GM21360 (cell line): Measurements from ENCODE around the gene HOXA10.

Source experiments
- ATAC-seq: cut with Tn5 transposase; IDR thresholded peaks from one replicate; pipeline ENCODE4 v1.9.1; 2021; ENCODE audit warnings: mild to moderate bottlenecking, moderate library complexity; ENCODE audit not compliant: unreplicated experiment

Gene HOXA10

DNA sequence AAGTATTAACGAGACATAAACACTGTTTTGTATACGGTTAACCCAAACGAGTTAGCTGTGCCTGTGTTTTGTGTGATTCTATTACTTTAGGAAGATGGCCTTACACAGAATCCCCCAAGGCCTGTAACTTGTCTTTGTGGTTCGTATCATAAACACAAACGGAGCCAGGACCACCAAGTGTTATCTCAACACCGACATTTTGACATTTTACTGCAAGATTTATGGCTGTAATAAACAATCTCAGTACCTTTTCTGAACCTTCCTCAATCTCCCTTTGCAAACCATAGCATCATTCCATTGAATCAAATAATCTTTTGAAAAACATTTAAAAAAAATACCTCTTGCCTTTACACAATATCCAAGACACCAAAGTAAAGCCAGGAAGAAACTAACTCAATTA is 41.1 kb downstream of the HOXA10 start:
- no peak for ATAC-seq

GRCh38 chr7:27132214-27132613 is 41.9 kb downstream of the HOXA10 start:
- ATAC-seq = no peak

DNA sequence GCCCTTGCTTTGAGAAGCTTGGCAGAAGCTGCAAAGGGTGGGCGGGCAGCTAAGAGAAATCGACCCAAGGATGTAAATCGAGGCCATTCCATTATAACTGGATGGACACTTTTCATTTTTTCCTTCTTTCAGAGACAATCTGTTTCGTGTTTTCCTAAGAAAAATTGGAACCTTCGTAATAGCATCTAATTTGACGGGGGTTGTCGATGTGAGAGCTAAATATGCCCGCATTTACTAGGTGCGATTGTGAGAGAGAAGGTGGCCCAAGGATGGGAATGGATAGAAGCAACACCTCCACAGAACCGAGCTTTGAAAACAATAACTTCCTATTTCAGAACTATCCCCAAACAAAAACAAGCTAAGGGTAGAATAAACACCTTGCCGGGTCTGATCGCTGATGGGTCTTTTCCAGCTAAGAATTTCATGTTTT is 42.7 kb downstream of the HOXA10 start:
- ATAC-seq = no peak

DNA sequence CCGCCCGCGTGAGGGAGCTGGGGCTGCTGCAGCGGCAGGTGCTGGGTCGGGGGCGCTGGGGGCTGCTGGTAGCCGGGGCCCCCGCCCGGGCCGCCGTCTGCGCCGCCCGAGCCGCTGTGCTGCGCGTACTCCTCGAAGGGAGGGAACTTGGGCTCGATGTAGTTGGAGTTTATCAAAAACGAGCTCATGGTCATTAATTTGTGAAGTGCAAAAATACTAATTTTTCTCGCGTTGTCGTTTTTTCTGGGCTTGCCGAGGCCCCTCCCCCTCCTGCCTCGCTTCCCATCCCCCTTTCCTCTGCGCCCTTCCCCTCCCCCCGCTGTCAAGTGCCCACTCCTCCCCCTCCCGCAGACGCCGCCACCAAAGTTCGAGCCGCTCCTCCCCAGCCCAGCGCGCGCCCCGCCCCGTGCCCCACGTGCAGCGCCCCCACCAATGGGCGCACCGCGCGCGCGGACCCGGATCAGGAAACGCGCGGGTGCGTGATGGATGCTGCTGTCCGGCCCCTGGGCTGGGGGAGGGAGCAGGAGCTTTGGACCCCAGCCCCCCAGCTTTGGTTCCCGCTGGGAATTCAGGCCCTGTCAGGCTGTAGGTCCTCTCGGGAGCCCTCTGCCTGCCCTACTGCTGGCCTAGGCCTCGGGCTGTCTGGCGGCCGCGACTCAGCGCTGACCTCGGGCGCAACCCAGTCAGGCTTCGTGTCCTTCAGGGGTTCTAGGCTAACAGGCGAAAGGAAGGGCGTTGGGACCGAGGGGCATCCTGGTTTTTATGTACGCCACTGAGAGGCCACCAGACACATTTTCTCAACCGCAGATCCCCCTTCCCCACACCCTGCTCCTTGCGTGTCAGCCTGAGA is 43.4 kb downstream of the HOXA10 start, which contains the start of gene HOXA4:
TSS of gene HOXA4 (minus strand) at position 218 of the 850 bp plus-strand sequence. CDS start at position 194, 24 bp downstream.
- ATAC-seq = no peak

DNA sequence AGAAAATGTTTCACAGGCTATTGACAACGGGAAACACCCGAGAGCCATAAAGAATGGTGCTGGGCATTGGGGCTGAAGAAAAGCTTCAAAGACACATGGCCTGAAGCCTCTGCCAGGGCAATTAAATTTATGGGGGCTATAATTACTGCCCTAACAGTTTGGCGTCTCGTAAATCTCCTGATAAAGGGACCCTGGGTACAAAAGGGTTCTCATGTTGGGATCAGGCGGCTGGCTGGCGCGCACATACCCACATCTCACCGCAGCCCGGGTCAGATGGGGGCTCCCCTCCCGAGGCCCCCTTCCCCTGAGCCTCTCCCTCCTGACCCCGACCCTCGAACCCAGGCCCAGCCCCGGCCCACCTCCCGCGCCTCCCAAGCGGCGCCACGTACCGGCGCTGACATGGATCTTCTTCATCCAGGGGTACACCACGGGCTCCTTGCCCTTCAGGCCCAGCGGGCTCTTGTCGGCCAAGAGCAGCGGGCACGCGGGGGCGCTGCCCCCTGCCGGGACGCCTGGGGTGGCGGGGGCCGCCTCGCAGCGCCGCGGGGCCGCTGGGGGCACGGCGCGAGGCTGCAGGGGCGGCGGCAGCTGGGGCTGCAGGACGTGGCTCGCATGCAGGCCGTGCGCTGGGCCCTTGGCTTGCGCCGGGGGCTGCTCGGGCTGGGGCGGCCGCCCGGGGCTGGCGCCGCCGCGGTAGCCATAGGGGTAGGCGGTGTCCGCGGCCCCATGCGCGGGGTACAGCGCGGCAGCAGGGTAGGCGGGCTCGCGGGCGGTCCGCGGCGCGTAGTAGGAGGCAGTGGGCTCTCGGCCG is 44.2 kb downstream of the HOXA10 start:
- no peak for ATAC-seq

DNA sequence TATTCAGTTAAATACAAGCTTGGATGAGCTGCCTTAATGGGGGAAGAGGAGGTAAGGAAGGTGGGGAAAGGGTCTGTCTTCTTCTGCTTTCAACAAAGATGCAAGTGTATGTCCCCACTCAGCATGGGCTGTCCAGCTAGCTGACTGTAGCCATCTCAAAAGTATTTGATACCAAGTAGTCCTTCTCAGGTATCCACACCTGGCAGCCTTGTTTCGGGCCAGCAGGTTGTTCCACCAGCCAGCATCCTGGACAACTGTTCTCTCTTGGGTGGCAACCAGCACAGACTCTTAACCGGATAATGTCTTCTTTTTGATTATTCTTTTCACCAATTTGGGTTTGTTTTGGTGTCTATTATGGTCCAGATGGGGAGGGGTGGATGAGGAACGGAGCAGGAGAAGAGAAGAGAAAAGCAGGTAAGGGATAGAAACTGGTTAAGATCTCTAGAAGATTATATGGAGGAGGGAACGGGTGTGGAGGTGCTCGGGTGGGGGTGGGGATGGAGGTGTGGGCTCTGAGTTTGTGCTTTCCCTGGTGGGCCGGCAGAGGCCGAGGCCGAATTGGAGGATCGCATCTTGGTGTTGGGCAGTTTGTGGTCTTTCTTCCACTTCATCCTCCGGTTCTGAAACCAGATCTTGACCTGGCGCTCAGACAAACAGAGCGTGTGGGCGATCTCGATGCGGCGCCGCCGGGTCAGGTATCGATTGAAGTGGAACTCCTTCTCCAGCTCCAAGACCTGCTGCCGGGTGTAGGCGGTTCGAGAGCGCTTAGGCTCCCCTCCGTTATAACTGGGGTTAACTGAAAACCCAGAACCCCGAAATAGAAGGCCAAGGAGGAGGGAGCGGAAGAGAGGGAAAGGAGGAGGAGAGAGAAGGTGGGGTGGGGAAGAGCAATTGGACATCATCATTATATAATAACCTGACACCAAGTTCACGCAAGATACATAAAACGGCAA is 45.1 kb downstream of the HOXA10 start:
- no peak for ATAC-seq

GRCh38 chr7:27128034-27128433 is 46.1 kb downstream of the HOXA10 start:
- ATAC-seq = no peak

DNA sequence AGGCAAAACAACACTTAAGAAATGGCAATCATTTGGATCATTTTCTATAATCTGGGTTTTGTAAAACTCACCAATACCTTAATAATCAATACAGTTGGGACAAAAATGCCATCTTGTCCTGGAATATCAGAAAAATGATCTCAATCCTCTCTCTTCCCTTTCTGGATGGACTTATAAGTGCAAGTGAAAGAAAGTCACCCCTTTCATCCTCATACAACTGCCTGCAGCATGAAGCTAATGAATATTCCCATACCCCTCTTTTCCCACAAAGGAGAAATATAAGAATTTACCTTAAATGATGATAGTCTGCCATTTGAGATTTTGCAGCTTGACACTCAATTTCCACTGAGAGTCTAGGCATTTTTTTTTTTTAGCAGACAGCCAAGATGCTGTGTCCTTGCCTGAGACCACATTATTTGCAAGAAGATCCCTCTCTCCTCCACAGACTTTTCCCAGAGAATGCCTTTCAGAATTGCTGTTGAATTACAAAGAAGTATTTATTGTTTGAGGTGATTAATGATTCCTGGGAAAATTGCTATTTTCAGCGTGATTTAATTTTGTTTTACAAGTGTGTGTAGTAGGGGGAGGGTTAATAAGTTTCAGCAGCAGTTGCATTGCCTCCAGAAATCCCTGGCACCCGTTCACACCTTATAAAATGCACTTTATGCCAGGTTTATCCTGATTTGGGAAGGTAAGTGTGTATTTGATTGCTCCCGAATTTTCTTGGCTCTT is 47.4 kb downstream of the HOXA10 start:
- no peak for ATAC-seq

DNA sequence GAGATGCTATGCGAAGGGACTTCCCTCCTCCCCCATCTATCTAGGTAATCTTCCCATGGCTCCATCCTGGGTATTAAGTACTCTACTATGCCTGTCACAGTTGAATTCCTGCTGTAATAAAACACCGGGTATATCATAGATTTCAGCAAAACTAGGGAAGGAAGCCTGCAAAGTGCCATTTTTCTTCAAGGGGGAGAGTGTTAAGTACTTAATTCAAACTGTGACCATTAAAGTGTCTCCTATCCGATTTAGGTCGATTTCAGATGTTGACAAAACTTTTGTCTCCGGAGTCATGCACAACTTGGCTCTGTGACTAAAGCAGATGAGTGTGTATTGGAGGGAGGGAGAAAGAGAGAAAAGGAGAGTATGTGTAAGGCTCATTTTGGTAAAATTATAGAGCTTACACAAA is 48.1 kb downstream of the HOXA10 start:
- no peak for ATAC-seq

GRCh38 chr7:27124902-27125689 is 49.0 kb downstream of the HOXA10 start:
- ATAC-seq = no peak

GRCh38 chr7:27124096-27124901 is 49.8 kb downstream of the HOXA10 start:
- no peak for ATAC-seq

DNA sequence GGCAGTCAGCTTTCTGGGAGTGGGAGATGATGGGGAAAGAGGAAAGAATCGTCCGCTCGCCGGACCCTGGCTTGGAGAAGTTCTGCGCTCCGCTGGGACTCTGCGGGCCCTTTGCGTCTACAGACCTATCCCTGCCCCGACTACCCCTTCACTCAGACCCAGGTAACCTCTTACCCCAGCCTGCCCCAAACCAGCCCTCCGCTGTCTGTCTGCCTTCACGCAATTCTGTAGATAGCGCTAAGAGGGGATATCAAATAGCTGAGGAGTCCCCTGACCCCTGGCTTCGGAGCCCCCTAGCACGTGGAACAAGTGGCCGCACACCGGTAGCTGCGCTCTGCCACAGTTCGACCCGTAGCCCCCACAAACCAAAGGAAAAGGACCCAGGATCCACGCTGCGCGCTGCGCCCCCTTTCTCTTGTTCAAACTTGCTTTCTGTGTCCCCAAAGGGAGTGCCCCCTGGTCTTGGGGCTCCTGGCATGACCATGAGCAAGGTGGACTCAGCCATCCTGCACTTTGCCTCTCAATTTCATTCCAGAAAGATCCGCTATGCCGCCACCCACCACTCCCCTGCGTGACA is 50.6 kb downstream of the HOXA10 start:
- no peak for ATAC-seq

- no peak for ATAC-seq
Measured at GRCh38 chr7:27123007-27123476, 51.1 kb downstream of the HOXA10 start.

GRCh38 chr7:27122077-27122910 is 51.8 kb downstream of the HOXA10 start:
- no peak for ATAC-seq

GRCh38 chr7:27121684-27122076 is 52.4 kb downstream of the HOXA10 start:
- ATAC-seq = no peak
